ENCODE results near the gene NEUROD6.

The NEUROD6 gene

GRCh38 chr7:31340603-31341002 lies at the start of gene NEUROD6:
Gene NEUROD6 (minus strand): TSS chr7:31340726. CDS start chr7:31339268, 1,458 bp downstream.
- no peak for DNase-seq

DNA sequence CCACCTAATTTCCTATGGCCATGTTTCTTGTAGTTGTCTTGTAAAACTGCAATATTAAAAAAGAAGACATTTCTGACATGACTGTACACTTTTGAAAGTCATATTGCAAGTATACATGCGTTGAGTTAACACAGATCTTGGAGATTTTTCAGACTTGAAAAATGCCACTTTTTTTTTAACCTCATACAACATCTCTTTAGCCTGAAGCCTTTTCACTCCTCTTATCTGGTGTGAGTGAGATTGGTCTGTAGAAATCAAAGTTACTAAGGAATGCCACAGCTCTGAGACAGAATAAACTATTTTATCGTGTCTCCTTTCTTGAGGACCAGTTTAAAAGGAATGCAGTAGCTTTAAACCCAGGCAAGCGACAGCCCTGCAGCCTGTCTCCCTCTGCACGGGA lies 43.9 kb upstream of the NEUROD6 start:
- DNase-seq: no peak

- DNase-seq: no peak
Measured at GRCh38 chr7:31382722-31383121, 42.2 kb upstream of the NEUROD6 start.

DNA sequence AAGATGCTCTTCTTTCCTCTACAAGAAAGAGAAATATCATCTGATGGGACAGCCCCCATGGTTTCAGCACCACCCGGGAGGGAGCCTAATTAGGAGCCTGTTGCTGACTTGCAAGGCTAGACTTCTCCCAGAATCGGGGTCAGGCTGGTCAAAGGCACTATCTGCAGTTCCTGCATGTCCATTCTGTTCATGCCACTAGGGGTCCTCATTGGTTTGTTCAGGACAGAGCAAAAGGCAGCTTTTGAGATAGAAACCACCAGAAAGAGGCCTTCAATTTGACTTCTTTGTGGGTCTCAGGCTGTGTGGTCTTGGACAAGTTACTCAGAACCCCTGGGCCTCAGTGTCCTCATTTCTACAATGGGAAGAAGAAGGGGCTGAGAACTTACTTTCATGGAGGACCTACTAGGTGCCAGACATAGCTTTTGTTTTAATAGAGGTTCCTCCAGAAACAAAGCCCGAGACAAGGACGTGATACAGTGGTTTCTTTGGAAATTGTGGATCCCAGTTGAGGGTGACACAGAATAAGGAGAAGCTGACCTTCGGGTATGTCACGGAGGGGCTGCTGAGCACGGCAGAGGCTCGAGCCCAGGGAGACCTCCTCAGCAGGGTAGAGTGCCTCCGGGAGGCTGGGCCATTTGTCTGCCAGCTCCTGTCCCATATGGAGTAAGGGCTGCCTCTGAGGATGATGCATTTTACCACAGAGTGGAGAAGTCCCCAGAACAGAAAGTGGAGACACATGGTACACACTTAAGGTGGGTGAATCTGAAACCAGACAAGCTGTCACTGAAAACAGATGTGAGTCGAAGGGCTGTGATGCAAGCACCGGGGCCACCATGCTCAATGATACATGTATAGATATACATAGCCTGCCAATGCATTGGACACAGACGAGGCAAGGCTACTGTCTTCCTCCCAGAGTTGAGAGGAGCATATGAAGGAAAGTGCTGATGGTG lies 33.1 kb upstream of the NEUROD6 start:
- no peak for DNase-seq

DNA sequence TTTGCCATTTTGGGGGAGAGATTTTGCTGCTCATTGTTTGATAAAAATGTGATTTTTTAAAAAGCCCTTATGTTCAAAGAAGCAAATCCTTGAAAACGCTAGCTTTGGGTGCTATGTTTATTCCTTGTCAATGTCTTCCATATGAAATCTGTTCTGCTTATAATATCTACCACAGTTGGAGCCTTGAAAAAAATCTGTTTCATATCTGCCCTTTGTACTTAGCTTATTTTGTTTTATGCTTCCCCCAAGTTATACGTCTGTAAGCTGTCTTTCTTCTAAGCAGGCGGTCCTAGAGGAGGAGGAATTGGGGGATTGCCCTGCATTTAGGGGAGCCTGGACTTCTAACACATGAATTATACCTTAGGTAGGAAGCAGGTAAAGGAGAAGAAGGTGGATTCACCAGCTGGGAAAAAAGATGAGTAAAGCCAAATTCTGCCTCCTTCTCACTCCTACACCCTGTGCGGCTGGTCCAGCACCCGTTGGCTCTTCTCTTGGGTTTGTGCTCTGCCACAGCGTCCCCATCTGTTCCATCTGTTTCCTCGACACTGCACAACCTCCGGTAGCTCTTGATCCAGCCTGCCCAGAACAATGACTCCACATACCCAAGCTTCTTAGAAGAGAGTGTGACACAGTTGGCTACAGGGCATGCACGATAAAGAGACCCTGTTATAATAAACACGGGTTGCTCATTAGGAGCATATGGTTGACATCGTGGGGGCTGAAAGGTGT lies 31.9 kb upstream of the NEUROD6 start:
- DNase-seq: no peak

DNA sequence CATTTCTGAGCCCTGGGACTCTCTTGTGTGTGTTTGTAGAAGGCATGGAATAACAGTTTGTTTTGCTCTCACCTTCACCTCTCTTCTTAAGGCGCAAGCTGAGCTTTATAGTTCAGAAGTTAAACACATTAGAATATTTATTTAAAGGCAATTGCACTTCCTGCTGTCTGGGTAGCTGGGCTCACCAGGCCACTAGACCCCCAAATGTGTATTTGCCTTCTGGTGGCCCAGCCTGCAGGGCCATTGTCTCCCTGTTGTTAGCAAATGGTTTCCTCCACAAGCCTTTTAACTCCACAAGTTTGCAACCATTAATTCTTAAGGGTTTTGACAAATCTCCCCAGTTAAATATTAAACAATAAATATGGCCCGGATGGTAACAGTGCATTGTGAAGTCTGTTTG lies 31.1 kb upstream of the NEUROD6 start:
- no peak for DNase-seq

DNA sequence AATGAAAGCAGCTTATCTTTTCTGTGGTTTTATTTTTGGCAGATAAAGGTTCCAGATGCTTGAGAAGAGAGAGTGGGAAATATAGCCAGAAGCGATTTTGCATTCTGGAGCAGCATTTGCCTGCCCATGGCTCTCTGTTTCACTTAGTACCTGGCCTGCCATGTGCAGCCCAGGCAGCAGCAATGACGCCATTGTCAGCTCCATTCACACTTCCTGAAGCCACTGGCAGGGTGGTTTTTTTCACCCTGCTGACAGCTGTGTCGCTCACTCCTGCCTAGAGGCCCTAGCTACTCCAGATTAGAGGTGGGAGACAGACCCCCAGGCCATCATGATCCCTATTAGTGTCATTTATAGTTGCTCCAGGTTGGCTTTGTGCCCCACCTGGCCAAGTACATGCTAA lies 30.1 kb upstream of the NEUROD6 start:
- no peak for DNase-seq

- no peak for DNase-seq
Measured at GRCh38 chr7:31368620-31369019, 28.1 kb upstream of the NEUROD6 start.

GRCh38 chr7:31363496-31363895 lies 23.0 kb upstream of the NEUROD6 start:
- no peak for DNase-seq

DNA sequence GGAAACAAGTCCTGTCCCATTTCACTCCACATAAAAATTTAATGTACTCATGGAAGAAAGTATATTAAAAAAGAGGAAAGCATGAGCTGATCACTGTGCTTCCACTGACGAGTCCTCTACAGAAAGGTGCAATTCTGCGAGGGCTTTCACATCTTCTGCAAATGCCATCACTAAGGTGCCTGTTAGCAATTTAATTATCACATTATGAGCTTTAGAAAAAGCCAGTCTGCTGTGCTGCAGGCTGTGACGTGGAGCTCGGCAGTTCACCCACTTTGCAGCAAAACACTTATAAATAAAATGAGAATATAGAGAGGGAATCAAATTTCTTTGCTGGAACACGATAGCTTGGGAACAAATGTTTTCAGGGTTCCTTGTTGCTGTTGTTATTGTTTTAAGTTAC lies 22.5 kb upstream of the NEUROD6 start:
- DNase-seq: no peak

GRCh38 chr7:31362401-31362800 lies 21.9 kb upstream of the NEUROD6 start:
- DNase-seq: no peak

- no peak for DNase-seq
Measured at GRCh38 chr7:31358467-31358866, 17.9 kb upstream of the NEUROD6 start.

DNA sequence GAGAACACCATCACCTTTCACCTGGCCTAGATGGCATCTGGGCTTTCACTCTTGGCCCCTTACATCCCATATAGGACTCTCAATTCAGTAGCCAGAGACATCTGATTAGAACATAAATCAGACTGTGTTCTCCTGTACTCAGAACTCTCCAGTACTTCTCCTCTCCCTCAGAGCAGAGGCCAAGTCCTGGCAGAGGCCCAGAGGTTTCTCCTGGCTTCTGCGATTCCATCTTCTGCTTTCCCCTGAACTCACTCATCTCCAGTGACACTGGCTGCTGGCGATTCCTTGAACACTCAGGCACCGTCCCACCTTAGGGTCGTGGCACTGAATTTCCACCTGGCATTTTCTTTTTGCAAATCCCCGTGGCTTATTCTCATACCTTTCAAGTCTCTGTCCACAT lies 4.9 kb upstream of the NEUROD6 start:
- DNase-seq: no peak

GRCh38 chr7:31343516-31344305 lies 3.2 kb upstream of the NEUROD6 start:
- DNase-seq: no peak

- no peak for DNase-seq
Measured at GRCh38 chr7:31341141-31341540, 615 bp upstream of the NEUROD6 start.

GRCh38 chr7:31340051-31340450 lies 475 bp downstream of the NEUROD6 start:
- no peak for DNase-seq

DNA sequence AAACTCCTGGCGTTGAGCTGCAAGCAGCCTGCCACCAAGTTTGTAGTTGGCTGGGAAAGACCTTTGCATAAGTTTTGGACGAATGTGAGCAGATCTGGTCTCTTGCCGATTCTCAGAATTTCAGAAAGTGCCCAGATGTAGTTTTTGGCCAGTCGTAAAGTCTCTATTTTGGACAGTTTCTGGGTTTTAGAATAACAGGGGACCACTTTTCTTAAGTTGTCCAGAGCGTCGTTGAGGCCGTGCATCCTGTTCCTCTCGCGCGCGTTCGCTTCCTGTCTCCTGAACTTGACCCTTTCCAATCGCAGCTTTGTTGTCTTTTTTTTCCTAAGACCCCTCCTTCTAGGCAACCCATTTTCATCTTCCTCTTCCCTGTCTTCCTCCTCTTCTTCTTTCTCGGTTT lies 1.8 kb downstream of the NEUROD6 start:
- no peak for DNase-seq

- no peak for DNase-seq
Measured at GRCh38 chr7:31337002-31337565, 3.4 kb downstream of the NEUROD6 start.

DNA sequence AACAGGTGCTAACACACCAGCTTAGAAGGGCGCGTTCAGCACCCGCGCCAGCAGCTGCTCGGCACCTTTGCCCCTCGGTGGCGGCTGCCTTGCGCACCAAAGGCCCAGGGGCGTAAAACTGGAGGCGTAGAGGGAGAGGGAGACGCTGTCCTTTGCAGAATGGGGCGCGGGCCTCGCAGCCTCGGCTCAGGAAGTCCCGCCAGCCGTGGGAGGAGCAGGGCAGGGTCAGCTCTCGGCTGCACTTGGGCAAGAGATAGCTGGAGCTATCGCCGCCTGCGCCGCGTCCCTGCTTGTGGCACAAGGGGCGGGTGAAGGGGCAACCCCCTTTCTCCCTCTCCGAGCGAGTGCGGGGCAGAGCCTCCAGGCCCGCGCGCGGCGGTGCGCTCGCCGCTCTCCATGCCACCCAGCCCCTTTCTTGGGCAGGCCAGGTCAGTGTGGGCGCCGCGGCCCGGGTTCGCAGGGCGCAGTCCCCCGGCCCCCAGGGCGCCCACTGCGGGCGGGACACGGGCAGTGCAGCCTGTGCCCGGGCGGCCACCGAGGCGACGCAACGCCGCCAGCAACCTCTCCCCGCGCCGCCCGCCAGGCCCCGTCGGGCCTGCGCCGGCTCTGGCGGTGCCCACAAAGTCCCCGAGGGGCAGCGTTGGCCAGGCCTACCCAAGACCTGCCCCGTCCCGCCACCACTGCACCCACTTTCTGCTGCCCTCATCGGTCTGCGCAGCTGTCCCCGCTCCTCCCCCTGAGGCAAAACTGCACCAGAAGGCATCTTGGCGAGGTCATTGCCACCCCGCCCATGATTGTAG lies 4.1 kb downstream of the NEUROD6 start:
- peak; percentile 48 for DNase-seq

DNA sequence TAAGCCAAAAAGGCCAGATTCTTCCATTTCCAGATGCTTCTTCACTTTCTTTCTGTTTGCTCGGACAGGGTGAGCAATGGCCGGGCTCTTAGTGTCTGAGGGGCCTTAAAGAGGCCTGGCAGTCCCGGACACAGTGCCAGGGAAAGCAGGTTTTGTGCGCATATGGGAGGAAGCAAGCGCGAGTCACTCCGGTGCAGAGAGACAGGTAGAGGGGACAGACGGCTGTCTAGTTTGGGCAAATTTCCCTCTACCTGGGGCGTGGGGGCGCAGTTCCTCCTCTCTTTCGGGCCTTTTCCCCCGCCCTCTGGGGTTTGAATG lies 4.7 kb downstream of the NEUROD6 start:
- no peak for DNase-seq

DNA sequence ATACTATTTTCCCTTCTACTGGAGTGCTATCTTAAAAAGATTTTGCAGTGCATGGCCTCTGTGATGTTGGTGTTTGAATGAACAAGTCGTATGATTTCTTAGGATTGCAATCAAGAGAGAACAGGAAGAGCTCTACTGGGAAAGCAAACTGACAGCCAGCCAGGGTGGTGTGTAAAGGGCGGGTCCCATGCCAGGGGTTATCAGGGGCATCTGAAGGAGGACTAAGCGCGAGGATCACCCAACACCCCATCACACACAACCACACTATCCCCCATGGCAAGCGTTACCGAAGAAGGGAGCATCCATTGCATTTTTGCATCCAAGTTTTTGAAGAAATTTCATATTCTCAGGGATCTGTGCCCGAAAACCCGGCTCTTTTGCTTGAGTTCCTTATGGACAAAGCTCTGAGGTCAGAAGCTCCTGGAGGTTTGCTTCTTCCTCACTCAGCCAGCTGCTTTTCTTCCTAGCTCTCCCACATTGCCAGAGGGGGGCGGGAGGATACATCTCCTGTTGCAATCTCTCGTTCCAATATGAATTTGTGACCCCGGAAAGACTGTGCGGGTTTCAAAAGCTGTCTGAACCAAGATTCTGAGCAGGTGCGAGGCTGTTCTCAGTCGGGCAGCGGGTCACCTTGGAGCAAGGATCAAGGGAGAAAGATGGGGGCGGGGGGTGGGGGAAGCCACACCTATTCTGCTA lies 5.2 kb downstream of the NEUROD6 start:
- DNase-seq: peak; percentile 47

- DNase-seq: no peak
Measured at GRCh38 chr7:31333291-31333690, 7.2 kb downstream of the NEUROD6 start.

Measured in right forelimb (tissue), 1 donor.